M059J (cell line): Measurements from ENCODE around the gene RASAL2. TPM values are rescaled to one million over a fixed set of nuclear protein-coding genes. Genes with fewer than 3 reads are reported as not detected.

ENCODE experiments used
- total RNA-seq: library from RNA; depleted of rRNA; stranded (reverse); fragments of >200 nt; shearing (Covaris generic); gene quantifications from 2 replicates; pipeline ENCODE4 v1.2.3, GENCODE V29; 2014; rRNA removed

Gene RASAL2
- total RNA-seq, 1 experiment from 2014 or later: 14.8 TPM

Other genes with a start within 250 kb of the RASAL2 start
- 0.79 and 1.2 TPM in 2 replicates for gene SEC16B, start 124.0 kb upstream of the RASAL2 start, total RNA-seq